UCSD-AML1 (cell line): ENCODE measurements around the gene C16orf92.

Source experiments
- DNase-seq: peaks from one replicate; lab custom pipeline; 2025; ENCODE audit not compliant: unreplicated experiment; lab: John Stamatoyannopoulos, UW

The C16orf92 gene

DNA sequence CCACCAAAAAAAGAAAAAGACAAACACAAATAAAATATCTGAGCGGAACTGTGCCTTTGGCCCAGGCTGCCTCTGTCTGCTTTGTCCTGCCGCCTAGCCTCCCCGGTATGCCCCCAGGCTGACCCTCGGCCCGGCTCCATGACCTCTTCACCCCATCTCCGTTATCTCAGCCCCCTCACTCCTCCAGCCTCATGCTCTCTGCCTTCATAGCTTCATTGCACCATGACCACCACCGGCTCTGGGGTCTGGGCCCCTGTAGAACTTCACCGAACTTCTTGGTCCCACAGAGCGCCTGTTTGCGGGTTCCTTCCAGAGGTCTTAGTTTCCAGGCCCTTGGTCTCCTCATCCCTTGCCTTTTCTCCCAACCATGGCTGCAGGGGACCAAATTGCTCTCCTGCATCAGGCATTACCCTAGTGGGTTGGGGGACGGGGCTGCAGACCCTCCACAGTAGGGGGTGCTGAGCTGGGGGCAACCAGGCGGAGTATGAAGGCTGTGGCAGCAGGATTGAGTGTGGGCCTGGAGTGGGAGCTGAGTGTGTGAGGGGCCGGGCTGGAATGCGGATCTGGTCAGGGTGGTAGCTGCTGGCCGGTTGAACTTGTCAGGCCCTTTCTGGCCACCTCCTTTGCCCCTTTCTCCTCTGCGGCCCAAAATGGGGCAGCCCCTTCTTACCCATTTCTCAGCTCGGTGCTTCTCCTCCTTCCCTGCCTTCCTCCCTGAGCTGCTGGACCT is 34.5 kb upstream of the C16orf92 start:
- no peak for DNase-seq

DNA sequence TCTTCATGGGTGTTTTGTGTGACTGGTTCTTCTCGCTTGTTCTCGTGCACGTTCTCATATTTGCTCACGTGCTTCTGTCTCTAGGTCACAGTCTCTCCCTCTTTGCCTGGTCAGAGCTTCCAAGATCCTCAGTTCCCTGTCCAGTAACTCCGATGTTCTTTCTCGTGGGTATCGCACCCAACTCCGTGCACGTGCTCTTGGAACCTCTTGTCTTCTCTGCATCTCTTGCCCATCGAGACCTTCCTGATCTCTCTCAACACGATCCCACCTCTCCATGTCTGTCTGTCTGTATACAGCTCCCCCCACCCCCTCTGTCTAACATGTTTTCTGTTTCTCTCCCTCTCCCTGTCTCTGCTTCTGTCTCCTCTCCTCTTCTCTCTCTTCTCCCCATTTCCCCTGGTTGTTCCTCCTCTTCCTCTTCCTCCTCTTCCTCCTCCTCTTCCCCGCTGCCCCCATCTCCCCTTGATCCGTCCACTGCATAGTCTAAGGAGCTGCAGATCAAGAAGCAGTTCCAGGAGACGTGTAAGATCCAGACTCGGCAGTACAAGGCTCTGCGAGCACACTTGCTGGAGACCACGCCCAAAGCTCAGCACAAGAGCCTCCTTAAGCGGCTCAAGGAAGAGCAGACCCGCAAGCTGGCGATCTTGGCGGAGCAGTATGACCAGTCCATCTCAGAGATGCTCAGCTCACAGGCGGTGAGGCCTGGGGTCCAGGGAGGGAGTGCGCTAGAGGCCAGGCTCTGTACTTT is 33.7 kb upstream of the C16orf92 start:
- no peak for DNase-seq

DNA sequence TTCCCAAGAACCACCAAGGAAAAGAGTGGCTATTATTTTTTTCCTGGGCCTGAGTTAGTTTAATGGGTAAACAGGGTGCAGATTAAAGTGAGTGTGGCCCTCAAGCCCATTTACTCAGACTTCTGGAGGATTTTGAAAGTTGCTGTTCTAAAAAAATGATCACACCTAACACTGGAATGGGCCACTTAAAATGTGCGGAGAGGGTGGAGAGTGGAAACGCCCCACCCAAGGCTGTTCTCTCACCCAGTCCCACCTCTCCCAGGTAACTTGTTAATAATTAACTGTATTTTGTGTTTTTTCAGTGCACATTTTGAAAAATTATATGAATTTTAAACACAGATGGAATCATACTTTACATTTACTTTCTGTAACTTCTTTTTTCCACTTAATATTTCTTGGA is 33.0 kb upstream of the C16orf92 start:
- no peak for DNase-seq

DNA sequence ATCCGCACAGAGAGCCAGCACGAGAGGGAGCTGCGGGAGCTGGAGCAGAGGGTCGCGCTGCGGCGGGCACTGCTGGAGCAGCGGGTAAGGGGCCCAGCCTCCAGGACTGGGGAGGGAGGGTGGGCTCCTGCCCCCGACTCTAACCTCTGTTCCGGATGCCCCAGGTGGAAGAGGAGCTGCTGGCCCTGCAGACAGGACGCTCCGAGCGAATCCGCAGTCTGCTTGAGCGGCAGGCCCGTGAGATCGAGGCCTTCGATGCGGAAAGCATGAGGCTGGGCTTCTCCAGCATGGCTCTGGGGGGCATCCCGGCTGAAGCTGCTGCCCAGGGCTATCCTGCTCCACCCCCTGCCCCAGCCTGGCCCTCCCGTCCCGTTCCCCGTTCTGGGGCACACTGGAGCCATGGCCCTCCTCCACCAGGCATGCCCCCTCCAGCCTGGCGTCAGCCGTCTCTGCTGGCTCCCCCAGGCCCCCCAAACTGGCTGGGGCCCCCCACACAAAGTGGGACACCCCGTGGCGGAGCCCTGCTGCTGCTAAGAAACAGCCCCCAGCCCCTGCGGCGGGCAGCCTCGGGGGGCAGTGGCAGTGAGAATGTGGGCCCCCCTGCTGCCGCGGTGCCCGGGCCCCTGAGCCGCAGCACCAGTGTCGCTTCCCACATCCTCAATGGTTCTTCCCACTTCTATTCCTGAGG is 32.0 kb upstream of the C16orf92 start:
- DNase-seq, result no peak

DNA sequence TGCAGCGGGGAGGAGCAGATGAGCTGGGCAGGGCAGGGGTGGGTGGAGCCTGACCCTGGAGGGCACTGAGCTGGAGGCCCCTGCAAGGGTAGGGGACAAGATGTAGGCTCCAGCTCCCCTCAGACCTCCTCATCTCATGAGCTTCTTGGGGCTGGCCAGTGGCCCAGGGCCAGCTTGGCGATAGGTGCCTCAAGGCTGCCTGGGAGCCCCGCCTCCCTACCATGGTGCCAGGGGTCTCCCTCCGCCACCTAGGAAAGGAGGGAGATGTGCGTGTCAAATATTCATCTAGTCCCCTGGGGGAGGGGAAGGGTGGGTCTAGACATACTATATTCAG is 31.5 kb upstream of the C16orf92 start:
- DNase-seq, result no peak

DNA sequence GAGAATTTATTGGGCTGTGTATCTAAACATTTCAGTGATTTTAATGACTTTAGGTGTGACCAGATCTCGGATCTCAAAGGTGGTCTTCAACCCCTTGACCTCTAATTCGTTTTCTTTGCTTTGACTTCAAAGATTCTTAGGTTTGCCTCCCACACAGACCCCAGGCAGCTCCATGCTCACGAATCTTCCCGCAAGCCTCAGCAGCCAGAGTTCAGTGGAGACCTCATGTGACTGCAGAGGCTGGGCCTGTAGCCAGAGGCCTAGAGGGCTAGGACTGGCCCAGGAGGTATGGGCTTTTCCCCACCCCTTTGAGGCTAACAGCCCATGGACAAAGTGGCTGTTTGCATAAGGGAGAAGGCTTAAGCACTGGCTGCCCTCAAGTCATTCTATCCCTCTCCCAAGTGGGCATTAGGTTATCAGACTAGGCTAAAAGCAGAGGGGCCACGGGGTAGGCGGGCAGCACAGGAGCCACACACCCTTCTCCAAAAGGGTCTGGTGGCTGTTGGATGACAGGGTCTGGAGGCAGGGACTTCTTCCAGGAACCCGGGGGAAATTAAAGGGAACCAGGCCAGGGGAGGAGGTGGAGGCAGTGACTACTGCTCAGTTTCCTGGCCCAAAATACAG is 30.5 kb upstream of the C16orf92 start:
- DNase-seq, result no peak

DNA sequence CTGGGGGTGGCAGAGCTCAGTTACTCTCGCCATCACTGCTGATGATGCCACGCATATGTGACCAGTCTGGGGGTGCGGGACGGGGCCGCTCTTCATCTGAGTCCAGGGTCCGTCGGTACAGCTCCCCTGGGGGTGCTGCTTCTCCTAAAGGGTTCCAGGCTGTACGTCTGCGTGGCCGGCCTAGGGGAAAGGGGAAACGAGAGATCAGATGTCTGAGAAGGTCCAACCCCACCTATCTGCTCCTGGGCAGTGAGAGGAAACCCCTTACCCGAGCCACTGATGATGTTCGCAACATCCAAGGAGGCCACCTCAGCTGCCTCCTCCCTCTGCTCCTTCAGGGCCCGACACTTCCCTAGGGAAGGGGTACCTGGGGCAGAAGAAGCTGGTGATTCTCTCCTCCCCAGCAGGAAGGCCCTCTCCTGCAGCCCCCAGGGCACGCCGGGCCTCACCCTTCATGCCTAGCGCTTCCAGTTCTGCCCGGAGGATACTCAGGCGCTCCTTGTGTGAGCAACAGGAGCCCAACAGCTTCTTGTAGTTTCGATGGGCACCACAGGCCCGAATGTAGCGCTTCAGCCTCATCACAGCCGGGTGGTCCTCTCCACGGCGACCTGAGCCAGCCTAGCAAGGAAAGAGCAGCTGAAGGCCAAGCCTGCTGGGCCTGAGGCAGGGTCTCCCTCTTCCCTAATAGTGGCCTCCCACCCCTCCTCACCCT is 29.7 kb upstream of the C16orf92 start:
- DNase-seq, result no peak

DNA sequence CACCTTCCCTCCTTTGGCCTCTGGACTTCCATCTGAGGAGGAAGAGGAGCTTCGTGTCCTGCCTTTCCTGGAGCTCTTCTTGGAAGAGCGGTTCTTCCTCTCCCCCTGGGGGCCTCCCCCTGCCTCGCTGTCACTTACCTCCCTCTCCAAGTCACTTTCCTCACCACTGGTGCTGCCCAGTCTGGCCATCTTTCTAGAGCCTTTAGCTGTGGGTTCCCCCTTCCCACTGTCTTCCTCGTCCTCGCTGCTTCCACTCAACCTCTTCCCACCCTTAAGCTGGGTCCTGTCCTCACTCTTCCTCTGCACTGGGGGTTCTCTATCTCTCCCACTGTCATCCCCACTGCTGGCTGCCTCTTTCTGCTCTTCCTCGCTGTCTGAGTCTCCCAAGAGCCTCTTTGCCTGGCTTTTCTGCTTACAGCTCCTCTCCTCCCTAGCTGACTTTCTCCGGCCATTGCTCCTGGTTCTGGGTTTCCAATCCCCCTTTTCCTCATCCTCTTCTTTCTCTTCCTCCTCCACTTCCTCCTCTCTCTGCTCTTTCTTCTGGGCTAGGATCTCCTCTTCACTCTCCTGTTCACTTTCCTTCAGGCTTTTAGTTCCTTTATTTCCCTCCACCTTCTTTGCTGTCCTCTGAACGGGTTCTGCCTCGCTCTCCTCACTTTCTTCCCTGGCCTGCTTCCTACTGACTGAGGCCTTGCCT is 28.9 kb upstream of the C16orf92 start:
- no peak for DNase-seq

DNA sequence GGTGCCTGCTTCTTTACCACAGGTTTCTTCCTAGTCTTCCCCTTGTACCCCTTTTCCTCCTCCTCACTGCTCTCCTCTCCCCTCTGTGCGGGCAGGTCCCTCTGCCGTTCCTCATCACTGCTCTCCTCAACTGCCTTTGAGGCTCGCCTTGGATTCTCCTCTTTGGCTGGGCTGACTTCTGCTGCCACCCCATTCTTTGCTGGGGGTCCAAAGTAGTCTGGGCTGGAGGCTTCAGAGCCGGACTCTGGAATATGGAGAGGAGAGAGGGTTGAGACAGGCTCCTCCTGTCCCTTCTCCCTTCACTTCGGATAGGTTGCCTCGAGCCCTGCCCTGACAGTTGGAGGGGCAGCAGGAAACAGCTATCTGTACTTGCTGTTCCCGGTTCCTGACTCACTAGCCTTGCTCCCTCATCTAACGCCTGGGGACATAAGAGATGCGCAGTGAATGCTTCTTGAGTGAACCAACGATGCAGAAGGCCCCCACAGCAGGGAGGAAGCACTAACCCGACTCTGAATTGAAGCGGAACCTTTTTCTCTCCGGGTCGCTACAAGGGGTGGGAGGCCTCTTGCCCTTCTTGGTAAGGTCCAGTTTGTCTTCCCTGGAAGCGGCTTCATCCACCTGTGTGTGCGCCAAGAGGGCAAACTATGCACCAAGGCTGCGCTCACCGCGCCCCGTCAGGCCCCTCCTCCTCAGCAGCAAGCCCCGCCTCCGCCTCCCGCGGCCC is 28.2 kb upstream of the C16orf92 start:
- no peak for DNase-seq

DNA sequence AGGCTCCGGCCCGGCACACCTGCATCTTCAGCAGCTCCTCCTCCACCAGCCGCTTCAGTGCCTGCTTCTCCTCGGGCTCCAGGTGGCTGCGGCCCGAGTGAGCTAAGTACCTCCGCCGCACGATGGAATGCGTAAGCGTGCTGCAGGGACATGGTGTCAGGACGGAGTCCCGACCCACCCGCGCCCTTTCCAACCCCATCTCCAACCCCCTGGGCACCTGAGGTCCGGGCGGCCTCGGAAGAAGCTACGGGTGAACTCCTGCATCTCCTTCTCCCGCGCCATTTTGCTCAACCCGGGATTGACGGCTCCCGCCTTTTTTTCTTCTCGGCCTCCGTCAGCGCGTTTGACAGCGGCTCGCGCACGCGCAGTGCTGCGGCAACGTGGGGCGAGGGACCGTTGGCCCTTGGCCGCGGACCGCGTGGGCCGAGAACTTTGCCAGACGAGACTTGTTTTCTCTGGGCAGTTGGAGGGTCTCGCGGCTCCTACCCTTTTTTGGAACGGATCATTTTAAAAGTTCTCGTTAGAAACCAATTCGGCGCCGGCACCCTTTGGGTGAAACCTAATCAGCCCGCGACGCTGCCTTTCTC is 27.6 kb upstream of the C16orf92 start, which contains the start of gene HIRIP3:
TSS of gene HIRIP3 (minus strand) at position 294 of the 587 bp plus-strand sequence. CDS start at position 282, 12 bp downstream.
- peak; percentile 83 for DNase-seq

DNA sequence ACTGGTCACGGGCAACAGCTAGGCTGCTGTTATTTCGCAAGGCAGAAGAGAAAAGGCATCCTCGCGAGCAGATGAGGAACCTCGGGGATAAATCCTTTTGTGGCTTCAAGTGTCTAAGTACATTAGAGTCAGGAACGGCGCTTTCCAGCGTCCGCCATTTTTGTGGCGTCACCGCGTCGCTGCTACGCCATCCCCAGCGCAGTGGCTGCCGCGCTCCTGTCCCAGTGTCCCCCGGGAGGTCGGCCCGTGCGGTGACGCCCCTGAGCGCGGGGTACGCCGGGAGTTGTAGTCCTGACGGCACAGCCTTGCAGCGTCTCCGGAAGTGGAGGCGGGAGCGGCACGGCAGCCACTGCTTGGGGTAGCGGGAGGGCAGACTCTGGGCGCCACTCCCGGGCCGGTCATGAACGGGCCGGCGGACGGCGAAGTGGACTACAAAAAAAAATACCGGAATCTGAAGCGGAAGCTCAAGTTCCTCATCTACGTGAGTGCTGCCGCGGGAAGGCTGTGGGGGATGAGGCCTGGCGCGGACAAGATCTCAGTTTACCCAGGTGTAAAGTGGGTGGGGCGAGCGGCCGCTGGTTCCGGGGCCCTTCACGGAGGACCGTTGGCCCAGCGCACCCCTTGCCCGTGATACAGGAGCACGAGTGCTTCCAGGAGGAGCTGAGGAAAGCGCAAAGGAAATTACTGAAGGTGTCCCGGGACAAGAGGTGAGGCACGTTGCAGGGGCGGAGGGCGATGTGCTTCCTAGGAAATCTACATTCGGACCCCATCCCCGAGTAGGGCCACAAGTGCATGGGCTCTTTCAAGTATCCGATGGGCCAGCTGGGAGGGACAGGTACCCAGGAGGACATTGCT is 26.9 kb upstream of the C16orf92 start, which contains the start of gene INO80E:
TSS of gene INO80E (plus strand) at position 331 of the 855 bp plus-strand sequence. CDS start at position 401, 70 bp downstream.
- DNase-seq, result peak; percentile 97

DNA sequence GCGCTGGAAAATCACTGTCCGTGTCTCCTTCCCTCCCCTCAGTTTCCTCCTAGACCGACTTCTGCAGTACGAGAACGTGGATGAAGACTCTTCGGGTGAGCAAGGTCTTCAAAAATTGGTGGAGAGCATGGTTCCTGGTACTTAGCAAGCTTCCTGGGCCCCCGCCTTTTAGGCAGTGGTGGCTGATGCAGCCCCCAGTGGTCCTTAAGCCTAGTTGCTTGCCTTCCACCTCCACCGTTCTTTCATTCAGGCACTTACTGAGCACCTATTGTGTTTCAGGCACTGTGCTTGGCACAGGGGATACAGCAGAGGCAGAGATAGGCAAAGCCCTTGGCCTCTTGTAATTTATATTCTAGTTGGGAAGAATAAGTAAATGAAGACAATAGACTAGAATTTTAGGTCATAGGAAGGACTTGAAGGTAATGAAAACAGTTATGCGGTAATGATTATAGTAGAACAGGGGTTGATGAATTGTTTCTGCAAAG is 26.2 kb upstream of the C16orf92 start:
- no peak for DNase-seq

DNA sequence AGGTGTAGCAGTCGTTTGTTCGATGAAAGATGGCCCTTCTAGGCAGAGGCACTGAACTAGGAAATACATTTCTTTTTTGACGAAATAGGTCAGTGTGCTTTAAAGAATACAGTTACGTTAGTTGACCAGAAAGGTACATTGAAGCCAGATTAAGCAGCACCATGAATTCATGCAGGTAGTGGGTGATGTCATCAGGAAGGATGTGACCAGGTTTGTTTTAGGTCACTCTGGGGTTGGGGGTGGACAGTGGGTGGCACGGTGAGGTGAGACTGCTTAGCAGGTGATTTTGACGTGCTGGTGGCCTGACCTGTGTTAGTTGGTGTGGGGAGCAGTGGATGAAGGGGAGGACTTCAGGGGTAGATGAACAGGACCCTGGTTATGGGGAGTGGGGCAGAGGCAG is 23.4 kb upstream of the C16orf92 start:
- no peak for DNase-seq

DNA sequence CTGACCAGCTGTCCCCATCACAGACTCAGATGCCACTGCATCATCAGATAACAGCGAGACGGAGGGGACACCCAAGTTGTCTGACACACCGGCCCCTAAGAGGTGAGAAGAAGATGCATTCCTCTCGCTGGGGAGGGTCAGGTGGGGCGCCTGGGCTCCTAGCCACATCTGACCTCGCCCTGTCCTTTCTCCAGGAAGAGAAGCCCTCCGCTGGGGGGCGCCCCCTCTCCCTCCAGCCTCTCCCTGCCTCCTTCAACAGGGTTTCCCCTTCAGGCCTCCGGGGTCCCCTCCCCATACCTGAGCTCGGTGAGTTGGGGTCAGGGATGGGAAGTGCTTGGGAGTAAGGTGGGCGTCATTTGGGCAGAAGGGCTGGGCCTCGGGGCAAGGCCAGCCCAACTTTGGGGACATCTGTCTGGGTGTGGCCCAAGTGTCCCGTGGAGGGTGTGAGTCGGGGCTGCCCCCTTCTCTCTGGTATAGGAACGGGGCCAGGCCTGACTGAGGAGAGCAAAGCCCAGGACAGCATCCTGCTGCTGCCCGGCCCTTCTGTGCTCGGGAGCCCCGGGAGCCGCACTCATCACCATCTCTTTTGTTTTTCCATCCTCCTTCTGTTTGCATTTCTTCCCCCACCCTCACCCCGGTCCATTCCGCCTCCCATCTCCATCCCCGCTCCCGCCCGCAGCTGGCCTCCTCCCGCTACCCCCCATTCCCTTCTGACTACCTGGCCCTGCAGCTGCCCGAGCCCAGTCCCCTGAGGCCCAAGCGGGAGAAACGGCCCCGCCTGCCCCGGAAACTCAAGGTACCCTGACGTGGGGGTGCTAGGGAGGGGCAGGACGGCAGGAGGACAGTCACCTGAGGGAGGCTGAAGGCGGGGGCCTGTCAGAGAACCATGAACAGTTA is 22.0 kb upstream of the C16orf92 start:
- no peak for DNase-seq

DNA sequence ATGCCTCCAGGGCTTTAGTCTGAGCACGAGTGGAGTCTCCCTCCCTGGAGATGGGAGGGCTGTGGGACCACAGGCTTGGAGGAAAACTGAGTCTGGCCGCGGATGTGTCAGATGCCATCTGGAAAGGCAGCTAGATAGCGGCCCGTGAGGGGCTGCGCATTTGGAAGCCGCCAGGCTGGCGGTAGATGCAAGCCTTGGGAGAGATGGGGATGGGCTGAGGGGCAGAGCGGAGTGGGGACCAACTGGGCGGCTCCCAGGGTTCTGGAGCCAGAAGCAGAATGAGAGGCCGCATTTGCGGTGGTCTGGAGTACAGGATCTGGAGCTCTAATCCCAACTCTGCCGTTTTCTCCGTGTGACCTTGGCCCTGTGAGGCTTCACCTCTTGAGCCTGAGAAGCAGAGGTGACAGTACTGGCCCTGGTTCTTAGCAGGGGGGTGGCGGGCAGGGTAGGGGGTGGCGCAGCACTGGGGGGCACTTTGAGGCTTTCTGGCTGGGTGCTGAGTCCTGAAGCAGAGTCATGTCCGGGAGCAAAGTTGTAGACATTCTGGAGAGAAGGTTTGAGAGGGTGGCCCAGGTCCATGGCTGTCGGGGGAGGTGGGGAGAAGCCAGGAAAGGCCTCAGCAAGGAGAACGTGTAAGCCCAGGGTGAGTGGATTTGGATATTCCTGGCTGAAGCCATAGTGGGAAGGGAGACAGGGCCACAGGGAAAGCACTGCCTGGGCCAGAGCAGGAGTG is 20.2 kb upstream of the C16orf92 start:
- no peak for DNase-seq

DNA sequence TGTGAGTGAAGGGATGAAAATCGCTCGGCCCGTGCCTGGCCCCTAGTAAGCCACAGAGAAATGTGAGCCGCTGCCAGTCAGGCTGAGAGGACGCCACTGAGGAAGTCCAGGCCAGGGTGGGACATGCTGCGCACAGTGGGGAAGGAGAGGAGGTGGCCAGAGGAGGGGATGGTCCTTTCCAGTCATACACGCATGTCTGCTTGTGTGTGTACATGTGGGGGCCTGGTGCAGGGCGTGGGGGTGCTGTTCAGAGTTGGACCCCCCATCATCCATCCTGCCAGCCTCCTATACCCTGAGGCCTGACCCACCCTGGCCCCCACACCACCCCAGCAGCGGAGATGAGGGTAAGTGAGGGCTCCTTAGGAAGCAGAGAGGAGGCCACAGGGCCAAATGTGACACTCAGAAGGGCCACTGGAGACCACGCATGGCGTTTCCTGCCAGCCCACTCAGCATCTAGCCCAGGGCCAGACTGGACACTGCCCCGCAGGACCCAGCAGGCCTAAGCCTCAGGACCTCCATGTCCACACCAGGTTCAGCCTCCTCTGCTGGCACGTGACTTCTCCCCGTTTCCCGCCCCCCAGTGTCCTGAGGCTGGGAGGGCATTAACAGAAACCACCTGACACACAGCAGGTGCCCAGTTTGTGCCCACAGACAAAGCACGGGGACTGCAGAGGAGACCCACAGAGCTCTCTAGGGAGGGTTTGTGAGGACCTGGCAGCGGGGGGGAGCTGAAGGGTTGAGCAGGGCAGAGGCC is 19.2 kb upstream of the C16orf92 start:
- DNase-seq, result no peak
